ENCODE data around the gene RARA.

The RARA gene

DNA sequence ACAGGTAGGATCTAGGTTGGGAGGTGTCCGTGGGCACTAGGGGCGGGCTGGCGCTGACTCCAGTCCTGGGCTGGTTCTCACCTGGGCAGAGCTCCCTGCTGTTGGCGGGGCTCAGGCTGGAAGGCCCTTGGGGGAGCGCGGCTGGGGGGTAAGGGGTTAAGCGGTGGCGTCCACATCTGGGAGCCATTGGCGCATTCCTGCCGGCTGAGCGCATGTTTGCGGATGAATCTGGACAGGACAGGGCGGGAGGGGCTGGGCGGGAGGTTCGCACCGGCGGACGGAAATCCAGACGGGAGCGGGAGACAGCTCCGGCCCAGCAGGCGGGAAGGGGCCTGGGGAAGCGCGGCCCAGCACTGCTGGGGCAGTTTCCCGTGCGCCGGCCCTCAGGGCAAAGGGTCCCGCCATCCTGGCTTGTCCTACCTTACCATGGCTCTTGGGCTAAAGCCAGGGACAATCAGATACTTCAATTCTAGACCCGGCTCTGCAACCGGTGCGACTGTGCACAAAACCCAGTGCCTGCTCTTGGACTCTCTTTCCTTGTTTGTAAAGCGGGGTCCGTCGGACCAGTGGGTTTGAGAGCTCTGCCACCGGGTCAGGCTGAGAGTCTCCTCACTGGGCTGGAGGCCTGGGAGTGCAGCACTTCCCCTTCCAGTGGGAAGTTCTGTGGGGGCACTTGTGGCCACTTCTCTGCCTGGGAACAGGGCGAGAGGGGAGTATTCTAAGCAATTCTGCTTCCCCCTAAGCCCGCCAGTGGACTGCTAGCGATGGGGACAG lies 7.8 kb downstream of the RARA start:
- DNase-seq (ENCODE audit: low read depth in 3 of 3), result no peak

GRCh38 chr17:40317345-40317873 lies 8.4 kb downstream of the RARA start:
- DNase-seq (ENCODE audit: low read depth in 3 of 3), result no peak

DNA sequence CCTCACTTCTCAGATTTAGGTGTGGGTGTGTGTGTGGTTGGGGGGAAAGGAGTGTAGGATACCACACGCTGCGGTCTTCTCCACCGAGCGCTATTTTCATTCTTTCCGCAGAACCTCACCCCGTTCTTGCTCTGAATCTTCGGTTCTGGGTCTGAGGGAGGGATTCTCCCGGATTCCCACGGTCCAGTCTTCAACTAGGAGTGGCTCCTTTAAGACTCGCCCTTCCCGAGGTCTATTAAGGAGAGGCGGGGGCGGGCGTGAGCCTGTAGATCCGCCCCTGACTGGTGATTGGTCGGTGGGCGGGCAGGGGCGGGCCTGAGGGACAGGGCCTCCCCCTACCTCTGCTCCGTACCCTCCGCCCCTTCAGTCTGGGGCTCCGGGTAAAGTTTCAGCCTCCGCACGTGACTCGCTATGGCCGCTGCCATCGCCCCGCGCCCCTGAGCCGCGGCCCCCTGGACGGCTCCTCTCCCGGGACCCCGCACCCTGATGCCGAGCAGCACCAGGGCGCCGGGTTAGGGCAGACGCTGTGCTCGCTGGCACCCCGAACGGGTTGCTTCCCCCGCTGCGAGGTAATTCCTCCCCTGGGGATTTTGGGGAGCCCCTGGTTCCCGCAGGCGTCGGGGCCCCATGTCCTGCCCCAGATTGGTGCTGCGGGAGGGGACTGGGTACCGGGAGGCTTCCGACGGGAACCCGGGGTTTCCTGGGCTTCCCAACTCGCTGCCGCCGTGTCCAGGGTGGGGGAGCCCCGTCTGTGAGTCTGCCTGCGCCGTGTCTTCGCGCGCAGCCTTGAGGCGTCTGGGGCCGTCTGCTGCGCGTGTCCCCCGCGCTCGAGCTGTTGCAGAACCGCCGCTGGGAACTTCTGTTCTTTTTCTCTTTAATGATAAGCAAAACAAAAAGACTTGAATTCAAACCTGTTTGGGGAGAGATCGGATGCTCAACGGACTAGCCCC lies 9.2 kb downstream of the RARA start:
- DNase-seq (ENCODE audit: low read depth in 3 of 3), result peak; percentile 84 to 92 (median 84)

DNA sequence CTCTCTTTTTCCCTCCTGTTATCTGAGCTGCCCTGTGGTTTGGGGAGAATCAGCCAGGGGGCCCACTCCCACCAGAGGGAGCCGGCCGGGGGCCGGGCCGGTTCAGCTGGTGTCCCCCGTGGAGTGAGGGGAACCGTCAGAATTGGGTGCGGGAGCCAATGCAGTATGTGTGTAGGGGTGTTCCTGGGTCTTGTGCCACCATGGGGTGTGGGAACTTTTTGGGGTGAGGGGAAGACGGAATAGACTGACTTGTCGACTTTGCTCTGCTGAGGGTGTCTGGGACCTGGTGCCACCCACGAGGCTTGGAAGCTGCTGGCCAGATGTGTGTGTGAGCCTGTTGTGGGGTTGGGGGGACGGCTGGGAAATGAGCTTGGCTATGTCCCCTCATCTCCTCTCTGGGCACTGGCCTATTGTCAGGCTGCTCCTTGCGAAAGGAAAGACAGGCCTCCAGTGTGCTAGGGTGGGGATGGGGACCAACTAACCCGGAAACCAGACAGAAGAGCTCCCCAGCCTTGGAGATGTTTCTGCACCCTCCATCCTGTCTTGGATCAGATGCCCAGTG lies 9.9 kb downstream of the RARA start:
- no peak for DNase-seq (ENCODE audit: low read depth in 3 of 3)

DNA sequence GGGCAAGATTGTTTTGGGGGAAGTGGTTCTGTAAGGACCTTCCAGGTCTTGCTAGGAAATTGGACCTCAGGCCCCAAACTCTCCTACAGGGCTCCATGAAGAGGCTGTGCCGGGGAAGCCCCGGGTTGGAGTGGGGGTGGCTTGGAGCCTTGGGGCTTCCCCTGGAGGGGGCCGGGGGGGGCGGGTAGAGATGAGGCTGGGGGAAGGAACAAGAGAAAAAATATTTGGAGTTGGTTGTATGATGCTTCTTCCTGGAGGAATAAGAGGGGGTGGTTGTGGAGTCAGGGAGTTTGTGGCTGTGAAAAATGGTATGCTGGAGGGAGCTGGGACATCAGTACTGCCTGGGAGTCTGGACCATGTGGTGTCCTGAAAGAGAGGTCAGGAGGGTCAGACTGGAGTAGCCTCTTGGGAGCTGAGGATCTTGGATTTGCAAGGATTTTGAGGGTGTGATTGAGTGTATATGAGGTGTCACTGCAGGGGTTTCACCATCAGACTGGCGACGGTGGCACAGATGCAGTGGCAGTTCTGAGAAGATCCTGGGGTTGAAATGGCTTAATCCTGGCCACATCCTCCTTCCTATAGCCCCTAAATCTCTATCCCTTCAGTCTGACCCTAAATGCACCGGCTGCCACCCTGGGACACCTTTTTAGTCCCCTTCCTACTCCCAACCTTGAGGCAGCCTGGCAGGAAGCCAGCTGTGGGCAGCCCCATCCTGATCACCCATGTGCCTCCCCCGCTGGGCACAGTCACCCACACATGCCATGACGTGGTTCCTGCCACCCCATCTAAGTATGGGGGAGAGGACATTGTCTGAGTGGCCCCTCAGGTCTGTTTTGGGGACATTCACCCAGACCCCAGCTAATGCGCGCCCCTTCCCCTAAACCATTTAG lies 10.9 kb downstream of the RARA start:
- DNase-seq (ENCODE audit: low read depth in 3 of 3), result peak in 2 of 3 experiments; percentile 55 to 67

DNA sequence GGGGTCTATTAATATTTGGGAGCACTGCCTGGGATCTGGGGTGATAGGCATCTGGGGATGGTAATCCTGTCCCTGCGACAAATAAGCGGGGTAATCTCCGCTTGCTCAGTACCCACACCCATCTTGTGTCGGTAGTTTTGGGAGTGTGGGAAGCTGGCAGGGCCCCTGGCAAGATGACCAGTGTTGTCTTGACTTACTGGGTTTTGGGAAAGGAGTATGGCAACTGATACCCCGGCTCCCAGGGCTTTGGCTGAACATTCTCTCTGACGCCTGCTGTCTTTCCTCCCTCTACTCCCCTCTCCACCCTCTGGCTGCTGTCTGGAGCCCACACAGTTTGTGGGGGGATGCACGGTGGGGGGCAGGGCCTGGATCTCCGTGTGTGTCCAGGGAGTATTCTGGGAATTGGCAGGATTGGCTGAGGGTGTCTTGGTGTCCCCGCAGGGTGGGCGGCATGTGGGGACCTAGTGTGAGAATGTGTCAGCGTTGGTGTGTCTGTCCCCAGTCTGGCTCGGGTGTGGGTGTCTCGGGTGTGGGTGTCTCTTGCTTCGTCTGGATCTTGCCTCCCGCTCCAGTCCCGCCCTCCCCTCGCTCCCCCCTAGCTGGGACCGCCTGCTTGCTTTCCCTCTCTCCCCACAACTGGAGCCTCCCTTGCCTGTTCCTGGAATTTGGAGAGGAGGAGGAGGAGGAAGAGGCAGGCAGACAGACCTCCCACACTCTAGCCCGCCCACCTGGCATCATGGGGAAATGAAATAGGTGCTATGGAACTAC lies 12.0 kb downstream of the RARA start:
- no peak for DNase-seq (ENCODE audit: low read depth in 3 of 3)

GRCh38 chr17:40321524-40321929 lies 12.5 kb downstream of the RARA start:
- DNase-seq (ENCODE audit: low read depth in 3 of 3), result no peak

- no peak for DNase-seq (ENCODE audit: low read depth in 3 of 3)
Observed at GRCh38 chr17:40321961-40322357, 13.0 kb downstream of the RARA start.

GRCh38 chr17:40322358-40323315 lies 13.7 kb downstream of the RARA start:
- DNase-seq (ENCODE audit: low read depth in 3 of 3), result peak; percentile 64 to 79 (median 72)

DNA sequence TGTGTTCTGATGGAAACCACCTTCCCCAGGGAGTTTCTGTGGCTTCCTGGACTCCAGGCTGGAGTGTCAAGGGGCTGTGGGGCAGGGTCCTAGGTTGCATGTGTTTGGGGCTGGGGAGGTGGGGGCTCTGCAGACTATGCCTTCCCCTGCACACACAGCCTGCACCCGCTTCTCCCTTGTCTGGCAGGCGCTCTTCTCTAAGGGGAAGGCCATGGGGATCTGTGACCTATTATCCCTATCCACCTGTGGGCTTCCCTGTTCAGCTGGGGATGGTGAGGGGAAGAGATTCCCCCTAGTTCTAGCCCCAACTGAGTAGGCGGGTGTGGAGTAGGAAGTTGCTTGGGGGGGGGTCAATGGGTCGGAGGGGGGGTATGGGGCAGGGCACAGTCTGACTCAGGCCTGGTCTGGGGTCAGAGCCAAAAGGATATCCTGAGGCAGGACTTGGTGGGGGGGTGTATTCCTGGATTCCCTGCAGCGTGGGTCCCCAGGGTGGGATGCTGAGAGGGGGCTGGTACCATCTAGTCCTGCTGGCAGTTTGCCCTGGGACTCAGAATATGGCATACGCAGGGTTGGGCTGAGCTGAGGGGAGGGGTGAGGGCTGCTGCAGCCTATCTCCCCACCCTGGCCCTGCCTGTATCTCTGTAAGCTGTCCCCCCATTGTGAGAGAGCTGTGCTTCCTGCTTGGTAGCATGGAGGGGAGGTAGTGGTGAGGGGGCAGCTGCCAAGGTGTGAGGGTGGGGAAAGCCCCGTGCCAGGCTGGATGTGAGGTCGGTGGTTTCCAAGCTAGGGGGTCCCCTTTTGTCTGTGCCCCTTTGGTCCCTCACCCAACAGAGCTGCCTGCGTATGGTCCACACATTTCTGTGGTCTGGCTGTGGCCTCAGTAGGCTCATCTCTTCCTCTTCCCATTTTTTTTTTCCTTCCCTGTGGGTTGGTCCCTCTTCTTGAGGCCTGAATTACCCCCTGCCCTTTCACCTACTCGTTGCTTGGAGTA lies 14.7 kb downstream of the RARA start:
- no peak for DNase-seq (ENCODE audit: low read depth in 3 of 3)

DNA sequence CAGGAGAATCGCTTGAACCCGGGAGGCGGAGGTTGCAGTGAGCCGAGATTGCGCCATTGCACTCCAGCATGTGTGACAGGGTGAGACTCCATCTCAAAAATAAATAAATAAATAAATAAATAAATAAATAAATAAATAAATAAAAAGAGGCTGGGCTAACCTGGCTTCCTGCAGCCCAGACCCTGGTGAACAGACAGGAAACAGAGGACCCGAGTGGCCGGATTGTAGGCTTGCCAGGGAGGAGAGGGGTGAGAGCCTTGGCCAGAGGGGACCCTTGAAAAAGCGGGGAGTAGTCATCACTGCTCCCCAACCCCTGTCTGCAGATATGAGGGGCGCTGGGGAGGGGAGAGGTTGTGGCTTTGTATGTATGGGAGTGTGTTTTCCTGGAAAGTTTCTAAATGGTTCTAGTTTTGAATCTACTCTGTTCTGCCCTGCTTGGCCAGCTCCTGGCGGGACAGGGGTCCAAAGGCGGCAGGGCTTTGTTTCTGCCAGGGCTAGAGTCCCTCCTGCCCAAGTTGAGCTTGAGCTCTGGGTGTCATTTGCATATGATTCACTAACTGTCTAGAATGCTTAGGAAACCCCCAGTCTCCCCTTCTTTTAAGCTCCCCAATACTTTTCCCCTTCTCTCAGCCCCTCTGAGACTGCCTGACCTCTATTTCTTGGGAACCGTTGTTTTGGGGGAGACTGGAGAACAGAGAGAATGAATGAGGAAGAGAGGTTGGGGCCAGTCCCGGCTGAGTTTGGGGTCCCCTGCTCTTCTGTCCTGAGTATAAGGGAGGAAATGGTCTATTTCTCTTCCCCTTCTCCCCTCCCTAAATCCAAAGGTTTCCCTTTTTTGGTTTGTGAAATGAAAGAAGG lies 16.4 kb downstream of the RARA start:
- no peak for DNase-seq (ENCODE audit: low read depth in 3 of 3)

DNA sequence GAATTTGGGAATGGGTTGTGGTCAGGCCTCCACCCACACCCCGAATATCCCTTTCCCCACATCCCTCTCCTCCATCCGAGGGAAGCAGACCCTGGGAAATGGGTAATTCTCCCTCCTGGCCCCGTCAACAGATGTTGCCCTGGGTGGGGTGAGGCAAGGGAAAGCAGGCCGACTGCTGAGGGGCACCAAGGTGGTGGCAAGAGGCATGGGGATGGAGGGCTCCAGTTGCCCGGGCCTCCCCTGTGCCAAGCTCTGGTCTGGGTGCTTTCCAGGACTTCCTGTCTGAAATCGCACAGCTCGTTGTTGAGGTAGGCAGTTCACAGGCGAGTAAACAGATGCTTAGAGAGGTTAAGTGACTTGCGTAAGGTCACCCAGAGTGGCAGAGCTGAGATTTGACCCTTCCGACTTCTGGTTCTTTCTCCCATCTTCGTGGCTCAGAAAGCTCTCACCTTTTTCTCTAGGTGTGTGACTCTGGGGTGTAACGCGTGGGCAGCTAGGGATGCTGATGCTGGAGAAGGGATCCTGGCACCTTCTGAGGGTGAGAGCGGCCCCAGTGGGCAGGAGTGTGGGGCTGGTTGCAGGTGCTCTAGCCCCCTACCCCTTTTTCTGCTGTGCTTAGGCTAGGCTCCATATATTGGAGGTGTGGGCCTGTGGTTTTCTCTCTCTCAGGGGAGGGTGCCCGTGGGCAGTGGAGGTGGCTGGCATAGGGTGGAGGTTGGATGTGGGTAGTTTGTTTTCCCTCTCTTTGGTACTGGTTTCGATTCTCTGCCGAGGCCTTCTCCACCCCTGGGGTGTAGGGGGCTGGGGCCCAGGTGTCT lies 17.2 kb downstream of the RARA start:
- no peak for DNase-seq (ENCODE audit: low read depth in 3 of 3)

DNA sequence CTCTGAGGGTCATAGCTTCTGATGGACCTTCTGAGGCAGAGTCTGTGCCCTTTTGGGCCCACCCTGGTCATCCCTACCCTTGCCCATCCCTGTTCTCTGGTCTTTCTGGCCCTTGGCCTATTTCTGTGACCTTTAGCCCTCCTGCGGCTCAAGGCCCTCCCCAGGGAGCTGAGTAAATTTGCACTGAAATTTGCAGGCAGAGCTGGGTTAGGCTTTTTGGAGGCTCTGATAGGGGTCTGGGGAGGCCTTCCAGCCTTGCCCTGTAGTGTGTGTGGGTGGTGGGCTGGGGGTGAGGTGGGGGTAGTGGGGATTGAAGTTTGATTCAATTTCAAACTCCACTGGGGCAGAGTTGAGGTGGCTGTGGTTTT lies 17.8 kb downstream of the RARA start:
- no peak for DNase-seq (ENCODE audit: low read depth in 3 of 3)

- no peak for DNase-seq (ENCODE audit: low read depth in 3 of 3)
Observed at GRCh38 chr17:40327244-40327729, 18.3 kb downstream of the RARA start.

- no peak for DNase-seq (ENCODE audit: low read depth in 3 of 3)
Observed at GRCh38 chr17:40327735-40328385, 18.9 kb downstream of the RARA start.

DNA sequence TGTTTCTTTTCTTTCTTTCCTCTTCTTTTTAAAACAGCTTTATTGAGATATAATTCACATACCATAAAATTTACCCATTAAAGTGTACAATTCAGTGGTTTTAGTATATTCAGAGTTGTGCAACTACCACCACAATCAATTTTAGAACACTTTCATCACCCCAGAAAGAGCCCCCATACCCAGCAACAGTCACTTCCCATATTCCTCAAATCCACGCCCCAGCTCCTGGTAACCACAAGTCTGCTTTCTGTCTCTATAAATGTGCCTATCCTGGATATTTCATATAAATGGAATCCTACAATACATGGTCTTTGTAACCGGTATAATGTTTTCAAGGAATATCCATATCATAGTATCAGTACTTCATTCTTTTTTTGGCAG lies 19.4 kb downstream of the RARA start:
- no peak for DNase-seq (ENCODE audit: low read depth in 3 of 3)
